ENCODE data around the gene LRRC4C.
"Not testable (repeated sequence)": the region's sequence is repeated elsewhere in the genome, so short reads cannot be mapped to it uniquely, and the experiment has no call there.

The LRRC4C gene

DNA sequence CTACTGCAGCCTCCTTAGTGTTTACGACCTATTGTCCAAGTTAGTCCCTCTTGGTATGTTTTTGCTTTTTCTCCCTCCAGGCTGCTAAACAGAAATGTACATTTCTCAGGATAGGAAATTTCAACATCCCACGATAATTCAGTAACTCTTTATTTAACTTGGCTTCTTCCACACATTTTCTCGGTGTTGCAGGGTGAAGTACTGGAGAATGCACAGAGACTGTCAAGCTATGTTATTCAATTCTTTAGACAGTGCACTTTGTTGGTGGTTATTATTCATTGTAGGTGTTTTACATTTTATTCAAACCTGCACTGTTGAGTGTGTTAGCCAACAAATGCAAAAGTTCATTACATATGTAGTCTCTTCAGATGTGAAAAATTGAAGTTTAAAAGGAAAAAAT is 839.8 kb downstream of the LRRC4C start:
- no peak for DNase-seq

DNA sequence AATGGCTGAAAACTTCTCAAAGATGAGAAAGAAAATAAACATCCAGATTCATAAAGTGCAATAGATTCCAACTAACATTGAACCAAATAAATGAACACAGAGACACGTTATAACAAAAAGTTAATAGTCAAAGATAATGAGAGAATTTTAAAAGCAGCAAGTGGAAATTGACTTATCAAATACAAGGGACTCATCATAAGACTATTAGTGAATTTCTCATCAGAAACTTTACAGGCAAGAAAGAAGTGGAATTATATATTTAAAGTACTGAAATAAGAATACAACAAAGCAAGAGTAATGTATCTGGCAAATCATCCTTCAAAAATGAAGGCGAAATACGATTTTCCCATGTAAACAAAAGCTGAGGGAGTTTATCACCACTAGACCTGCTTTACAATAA is 852.7 kb downstream of the LRRC4C start:
- no peak for DNase-seq

DNA sequence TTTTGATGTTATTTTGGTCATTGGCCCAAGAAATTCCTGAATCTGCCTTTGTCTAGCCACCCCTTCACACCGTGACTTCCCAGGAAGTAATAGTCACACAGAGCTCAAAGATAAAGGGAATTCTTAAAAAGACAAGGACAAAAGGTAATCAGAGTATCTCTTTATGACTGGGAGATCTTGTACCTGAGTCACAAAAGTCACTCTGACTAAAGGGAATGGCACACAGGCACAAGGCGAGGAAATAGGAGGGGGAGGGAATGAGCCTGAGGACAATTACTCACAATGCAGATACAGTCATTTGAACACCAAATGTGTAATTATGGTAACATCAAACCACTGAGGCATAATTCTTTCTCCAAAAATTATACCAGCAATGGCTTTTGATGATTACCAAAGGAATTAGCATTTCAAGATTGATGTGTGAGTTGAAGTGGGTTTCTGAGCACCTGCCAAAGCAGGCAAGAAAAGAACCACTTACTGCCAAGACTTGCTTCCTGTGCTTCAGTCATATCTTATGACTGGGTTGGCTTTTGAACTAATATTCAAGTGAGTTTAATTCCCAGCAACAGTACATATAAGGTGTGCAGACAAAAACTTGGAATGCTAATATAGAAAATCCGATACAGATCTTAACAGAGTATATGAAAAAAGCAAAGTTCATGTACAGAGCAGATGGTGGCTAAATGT is 856.4 kb downstream of the LRRC4C start:
- no peak for DNase-seq

GRCh38 chr11:40597546-40598113 is 861.8 kb downstream of the LRRC4C start:
- DNase-seq, result no peak

DNA sequence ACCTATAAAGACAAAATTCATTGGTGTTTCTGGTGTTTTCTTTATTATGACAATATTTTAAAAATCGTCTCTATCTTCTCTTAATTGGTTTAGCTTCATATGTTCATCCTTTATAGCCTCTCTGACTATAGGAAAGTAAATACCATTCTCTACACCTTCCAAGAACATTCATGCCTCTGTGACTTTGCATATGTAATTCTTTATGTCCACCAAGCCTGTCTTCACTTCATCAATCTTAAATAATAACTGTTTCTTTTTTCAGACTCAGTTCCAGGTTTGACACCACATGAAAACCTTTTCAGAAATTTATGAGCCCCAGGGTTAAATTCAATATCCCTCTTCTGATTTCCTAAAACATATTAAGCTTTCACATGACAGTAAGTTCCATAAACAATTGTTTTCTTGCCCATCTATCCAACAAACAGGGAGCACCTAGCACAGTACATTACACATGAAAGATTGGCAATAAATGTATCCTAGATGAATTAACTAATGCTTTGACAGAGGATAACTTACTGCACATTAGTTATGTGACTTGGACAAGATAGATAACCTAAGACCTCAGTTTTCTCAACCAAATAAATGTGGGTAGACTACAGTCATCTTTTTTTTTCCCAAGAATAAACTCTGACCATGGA is 886.1 kb downstream of the LRRC4C start:
- no peak for DNase-seq

DNA sequence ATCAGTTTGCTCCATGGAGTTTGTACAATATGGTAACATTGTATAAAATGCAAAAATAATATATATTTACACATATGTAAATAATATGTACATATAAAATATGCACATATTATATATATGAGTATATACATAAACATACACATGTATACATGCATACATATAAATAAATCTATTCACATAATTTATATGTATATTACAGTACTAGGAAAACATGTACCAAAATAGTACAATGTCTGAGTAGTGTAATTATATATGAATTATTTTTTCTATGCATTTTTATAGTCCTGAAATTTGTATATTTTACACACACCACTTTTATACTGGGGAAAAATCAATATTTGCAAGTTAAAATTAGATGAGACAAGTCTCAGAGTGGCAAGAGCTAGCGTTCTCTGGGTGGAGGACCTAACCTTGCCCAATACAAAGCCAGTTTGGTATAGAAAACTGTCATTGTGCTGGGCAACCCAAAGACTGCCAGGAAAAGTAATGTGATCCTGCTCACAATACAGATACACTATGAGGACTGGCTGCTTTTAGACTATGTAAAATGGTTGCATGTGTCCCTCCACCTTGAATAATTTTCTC is 889.4 kb downstream of the LRRC4C start:
- DNase-seq, result no peak

DNA sequence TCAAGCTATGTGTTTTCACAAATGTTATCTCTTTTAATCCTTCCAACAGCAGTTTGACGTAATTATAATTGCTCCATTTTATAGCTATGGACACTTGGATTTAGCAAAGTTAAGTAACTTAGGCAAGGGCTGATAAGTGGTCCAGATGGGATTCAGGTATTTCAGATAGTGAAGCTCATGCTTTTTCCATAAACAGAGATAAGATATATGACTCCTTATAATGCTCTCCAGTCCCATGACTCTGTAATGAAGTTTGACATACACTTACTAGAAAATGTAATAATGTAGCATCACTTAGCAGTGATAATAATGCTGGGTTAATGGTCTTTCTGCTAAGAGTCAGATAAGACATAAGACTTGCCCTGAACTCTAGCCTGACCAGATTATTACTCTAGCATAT is 892.1 kb downstream of the LRRC4C start:
- no peak for DNase-seq

DNA sequence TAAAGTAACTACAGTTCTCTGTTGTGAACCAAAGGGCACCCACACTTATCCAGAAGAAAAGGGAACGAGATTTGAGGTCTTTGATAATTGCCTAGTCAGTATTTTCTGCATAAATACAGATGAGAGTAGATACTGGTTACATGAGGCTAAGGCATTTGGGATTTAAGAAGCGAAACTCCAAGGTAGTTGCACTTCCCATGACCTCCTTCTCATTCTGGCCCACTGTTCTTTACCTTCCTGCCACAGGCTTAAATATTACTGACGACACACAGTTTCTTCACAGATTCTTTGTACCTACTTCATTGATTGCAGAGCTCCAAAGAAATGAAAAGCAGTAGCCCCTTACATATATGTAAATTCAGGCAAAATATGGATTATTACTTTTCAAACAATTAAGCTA is 915.3 kb downstream of the LRRC4C start:
- DNase-seq, result no peak

DNA sequence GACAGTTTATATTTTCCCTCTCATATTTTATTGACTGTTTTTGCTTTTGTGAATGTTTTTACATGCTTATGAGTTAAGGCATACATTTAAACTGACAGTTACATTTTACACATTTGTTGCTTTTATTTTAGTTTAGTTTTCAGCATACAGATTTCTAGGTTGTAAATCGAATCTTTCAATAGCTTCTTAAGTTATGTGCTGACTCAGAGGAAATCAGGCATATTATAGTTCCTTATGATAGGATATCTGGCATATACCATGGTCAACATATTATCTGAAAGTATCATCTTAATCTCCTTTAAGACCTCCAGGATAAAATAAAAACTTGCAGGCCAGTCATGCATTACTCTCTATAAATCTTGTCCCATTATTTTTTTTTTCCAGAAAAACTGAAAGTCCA is 916.6 kb downstream of the LRRC4C start:
- no peak for DNase-seq

- no peak for DNase-seq
These were observed 921.7 kb downstream of the LRRC4C start for GRCh38 chr11:40537734-40538133.

- not testable (repeated sequence) for DNase-seq
These were observed 937.4 kb downstream of the LRRC4C start for GRCh38 chr11:40522080-40522479.

DNA sequence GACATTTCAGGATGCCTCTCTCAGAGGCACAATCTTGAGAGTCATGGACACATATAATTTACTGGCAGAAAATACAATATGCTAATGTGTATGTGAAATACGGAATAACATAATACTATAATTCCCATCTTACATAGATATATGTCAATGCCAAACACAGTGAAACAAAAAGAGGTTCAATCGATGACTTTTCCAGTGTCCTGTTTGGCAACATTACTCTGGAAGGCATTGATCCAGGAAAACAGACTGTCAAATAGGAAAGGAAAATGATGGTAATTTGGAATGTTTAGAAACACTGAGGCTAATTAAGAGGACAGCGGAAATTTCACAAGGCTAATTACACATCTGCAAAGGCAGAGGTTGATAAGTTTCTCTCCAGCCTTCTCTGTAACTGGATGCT is 942.3 kb downstream of the LRRC4C start:
- DNase-seq, result no peak

- DNase-seq, result no peak
These were observed 945.3 kb downstream of the LRRC4C start for GRCh38 chr11:40514124-40514523.

DNA sequence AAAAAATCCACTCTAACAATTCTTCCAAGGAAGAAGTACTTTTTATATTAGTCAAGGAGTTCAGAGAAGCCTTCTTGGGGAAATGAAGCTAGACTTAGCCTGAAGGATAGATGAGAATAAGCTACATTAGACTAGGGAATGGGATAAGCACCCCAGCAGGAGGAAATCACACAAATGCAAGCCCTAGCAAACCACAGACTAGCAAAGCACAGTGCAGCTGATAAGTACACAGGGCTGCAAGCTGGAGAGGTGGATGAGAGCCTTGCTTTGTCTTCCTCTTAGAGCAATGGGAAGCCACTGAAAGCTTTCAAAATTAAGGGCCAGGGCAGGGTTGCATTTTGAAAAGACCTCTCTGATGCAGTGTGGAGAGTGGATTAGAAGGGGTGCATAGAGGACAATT is 946.2 kb downstream of the LRRC4C start:
- DNase-seq, result no peak

DNA sequence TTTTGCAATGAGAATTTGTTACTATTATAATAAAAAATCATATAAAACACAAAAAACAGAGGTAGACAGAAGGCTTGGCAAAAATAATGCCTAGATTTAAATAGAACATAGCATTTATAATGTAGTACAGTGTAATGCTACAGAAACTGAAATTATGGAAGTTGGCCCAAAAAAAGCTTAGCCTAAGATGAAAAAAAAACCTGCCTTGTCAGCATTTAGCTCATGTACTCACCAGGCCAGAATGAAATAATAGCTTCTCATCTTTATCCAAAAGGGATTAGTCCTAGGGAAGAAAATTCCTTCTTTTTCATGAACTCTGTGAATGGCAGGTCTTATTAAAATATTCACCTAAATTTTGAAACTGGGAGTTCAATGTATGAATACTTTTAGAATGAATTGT is 951.1 kb downstream of the LRRC4C start:
- no peak for DNase-seq

- DNase-seq, result no peak
These were observed 953.2 kb downstream of the LRRC4C start for GRCh38 chr11:40506226-40506625.

DNA sequence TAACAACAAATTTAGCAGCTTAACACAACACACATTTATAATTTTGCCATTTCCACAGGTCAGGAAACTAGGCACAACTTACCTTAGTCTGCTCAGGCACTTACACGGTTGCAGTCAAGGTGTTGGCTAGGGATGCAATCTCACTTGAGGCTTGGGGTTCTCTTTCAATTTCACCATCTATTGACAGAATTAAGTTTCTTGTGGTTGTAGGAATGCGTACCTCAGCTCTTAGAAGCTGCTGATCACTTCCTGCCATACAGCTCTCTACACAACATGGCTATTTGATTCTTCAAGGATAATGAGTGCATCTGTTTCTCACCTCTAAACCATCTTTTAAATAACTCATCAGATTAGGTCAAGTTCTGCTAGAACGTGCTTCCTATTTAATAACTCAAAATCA is 968.1 kb downstream of the LRRC4C start:
- no peak for DNase-seq

- no peak for DNase-seq
These were observed 991.7 kb downstream of the LRRC4C start for GRCh38 chr11:40467771-40468170.

- no peak for DNase-seq
These were observed 1014.1 kb downstream of the LRRC4C start for GRCh38 chr11:40445391-40445790.

DNA sequence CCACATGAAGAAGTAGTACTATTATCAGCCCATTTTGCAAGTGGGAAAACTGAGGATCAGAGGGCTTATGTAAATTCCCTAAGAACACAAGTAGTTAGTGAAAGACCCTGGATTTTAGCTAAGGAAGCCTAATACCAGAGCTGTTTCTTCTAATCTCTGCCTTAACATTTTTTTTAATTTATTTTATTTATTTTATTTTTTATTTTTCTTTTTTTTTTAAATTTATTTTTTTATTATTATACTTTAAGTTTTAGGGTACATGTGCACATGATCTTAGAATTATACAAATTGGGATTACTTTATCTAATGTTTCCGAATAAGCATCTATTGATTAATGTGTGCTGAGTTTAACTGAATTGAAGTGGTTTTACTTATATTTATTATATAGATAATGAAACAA is 1015.3 kb downstream of the LRRC4C start:
- no peak for DNase-seq

DNA sequence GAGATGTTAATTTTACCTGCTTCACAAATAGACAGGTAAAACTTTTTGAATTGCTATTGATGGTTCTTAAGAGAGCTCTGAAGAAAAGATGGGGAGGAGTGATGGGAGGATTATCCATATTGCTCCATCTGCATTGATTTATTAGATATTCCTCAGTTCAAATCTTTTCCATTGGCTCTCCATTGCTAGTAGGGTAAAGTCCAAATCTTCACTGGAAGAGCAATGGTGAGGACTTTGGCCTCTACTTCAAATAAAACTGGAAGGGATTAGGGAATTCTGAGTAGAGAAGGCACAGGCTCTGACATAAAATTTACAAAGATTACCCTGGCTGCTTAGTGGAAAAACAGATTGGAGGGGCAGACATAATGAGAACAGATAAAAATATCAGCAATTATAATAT is 1024.1 kb downstream of the LRRC4C start:
- DNase-seq, result no peak

- DNase-seq, result no peak
These were observed 1024.5 kb downstream of the LRRC4C start for GRCh38 chr11:40434926-40435325.

DNA sequence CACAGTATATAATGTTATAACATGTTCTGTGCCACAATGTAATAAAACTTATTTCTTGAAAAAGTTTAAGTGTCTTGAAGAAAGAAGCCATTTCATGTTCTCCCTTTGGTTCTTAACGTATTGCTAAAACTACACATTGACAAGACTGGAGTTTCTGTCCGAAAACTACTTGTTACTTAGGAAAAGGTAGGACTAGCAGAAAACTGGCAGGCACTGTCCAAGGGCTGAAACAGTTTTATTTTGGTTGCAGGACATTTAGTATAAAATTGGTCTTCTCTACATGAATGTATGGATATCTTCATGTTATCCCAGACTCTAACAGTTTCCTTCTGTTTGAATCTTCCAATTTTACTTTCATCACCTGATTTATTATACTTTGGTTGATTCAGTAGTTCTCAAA is 1027.1 kb downstream of the LRRC4C start:
- DNase-seq, result no peak

DNA sequence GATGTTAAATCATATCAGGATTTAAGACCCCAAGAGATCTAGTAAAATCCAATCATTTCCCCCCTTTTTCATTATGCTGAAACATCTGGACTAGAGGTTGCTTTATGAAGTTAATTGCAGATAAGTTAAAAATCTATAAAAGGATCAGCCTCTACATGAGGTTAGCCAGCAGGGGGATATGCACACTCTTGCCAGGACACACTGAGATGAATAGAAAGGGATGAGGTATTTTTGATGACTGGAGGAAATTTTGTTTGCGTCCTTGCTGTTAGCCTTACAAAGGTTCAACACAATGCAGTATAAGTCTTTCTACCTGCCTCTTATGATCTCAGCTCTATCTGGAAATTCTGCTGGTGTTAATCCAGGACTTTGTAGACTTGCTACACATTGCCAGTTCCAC is 1034.3 kb downstream of the LRRC4C start:
- DNase-seq, result no peak
